K562 (cell line): Measurements from ENCODE around the gene MAGIX. TPM values are rescaled to one million over a fixed set of nuclear protein-coding genes. Genes with fewer than 3 reads are reported as not detected.
A peak's percentile ranks its signal among the peaks of the same experiment; 100 is the strongest.

Source experiments
- CHD1 ChIP-seq: fragments of 200-600 bp; sonication (generic); IDR thresholded peaks from one replicate; pipeline ENCODE4 v1.6.1; 2012; ENCODE audit warnings: mild to moderate bottlenecking, moderate library complexity, low read length, inconsistent platforms
- CHD2 ChIP-seq: IDR thresholded peaks from 2 replicates; pipeline ENCODE4 v1.6.1; 2011; ENCODE audit warnings: low read depth, low read length
- CHD4 ChIP-seq: fragments of 200-600 bp; sonication (generic); IDR thresholded peaks from 3 replicates; pipeline ENCODE4 v1.6.1; 2012; ENCODE audit warnings: low read depth, mild to moderate bottlenecking, mixed read lengths, low read length, inconsistent platforms; ENCODE audit not compliant: insufficient read depth, insufficient replicate concordance, poor library complexity, severe bottlenecking
- CTBP1 ChIP-seq: fragments of 450-650 bp; IDR thresholded peaks from 2 replicates; pipeline ENCODE4 v1.6.1; 2016; ENCODE audit warnings: borderline replicate concordance
- ELF2 ChIP-seq: fragments of 250-450 bp; sonication (Bioruptor Pico); IDR thresholded peaks from 2 replicates; pipeline ENCODE4 v1.5.0; 2021; ENCODE audit warnings: mild to moderate bottlenecking
- FUS ChIP-seq: fragments of 200-400 bp; formaldehyde crosslinking; optimal IDR thresholded peaks from 2 replicates; pipeline ENCODE3; 2017; ENCODE audit warnings: low read depth, low read length
- GTF3C2 ChIP-seq: IDR thresholded peaks from 3 replicates; pipeline ENCODE4 v1.6.1; 2011; ENCODE audit warnings: borderline replicate concordance, mild to moderate bottlenecking, moderate library complexity; ENCODE audit not compliant: insufficient read length; ENCODE audit errors: extremely low read depth
- MCM5 ChIP-seq: fragments of 450-650 bp; IDR thresholded peaks from 2 replicates; pipeline ENCODE4 v1.6.1; 2016; ENCODE audit warnings: low read depth
- MXD1 ChIP-seq: fragments of 250-450 bp; sonication (Bioruptor Pico); IDR thresholded peaks from 2 replicates; pipeline ENCODE4 v1.8.0; 2021; ENCODE audit warnings: borderline replicate concordance, mild to moderate bottlenecking, moderate library complexity; ENCODE audit not compliant: poor library complexity, severe bottlenecking
- RNF2 ChIP-seq: sonication (generic); IDR thresholded peaks from 2 replicates; pipeline ENCODE4 v1.6.1; 2016
- SLC30A9 ChIP-seq: fragments of 250-450 bp; sonication (Bioruptor Pico); IDR thresholded peaks from 2 replicates; pipeline ENCODE4 v1.8.0; 2022; ENCODE audit warnings: mild to moderate bottlenecking, moderate library complexity
- TAF1 ChIP-seq: IDR thresholded peaks from 2 replicates; pipeline ENCODE4 v1.6.1; 2011; ENCODE audit warnings: mild to moderate bottlenecking, low read length, moderate library complexity; ENCODE audit not compliant: insufficient read depth, control insufficient read depth, severe bottlenecking; ENCODE audit errors: extremely low read depth
- TAF9B ChIP-seq: fragments of 450-650 bp; IDR thresholded peaks from 2 replicates; pipeline ENCODE4 v1.6.1; 2018; ENCODE audit warnings: mild to moderate bottlenecking; ENCODE audit not compliant: partially characterized antibody
- ZBTB8A ChIP-seq: fragments of 450-650 bp; IDR thresholded peaks from 2 replicates; pipeline ENCODE4 v1.6.1; 2018; ENCODE audit warnings: mild to moderate bottlenecking, moderate library complexity; ENCODE audit not compliant: partially characterized antibody
- ZNF253 ChIP-seq: fragments of 250-450 bp; sonication (Bioruptor Pico); conservative IDR thresholded peaks from 2 replicates; pipeline ENCODE4 v1.6.1; 2021; ENCODE audit warnings: mild to moderate bottlenecking
- polyA plus RNA-seq, 8 experiments: library from polyadenylated mRNA; depleted of rRNA in 4 of 8; stranded (reverse) in 5 of 8; unstranded in 3 of 8; fragments of >200 nt; fragmentation: Nextera tagmentation in 2 of 8; fragmentation: Illumina TruSeq in 1 of 8; extraction: Ambion mirVana in 2 of 8; extraction: Trizol in 1 of 8; gene quantifications; 2 replicates each; pipeline versions ENCODE4 v1.2.1 to v1.2.3, GENCODE V29; 2011 to 2014; ENCODE audit warnings: inconsistent platforms in 1 of 8, missing spikeins in 1 of 8
- total RNA-seq, 7 experiments: library from RNA; depleted of rRNA in 6 of 7; stranded (reverse); fragments of >200 nt in 6 of 7; fragmentation: Illumina TruSeq in 2 of 7; extraction: Trizol in 2 of 7; gene quantifications; 2 replicates each; pipeline versions ENCODE4 v1.2.1 to v1.2.3, GENCODE V29; 2011 to 2021; ENCODE audit warnings: low replicate concordance in 1 of 7
- TF ChIP-seq, protein P1 (sequence below): fragments of 450-650 bp; IDR thresholded peaks from 2 replicates; pipeline ENCODE4 v1.6.1; 2016; ENCODE audit warnings: mild to moderate bottlenecking
- TF ChIP-seq, protein P2 (sequence below), 2 experiments: fragments of 450-650 bp in 1 of 2; sonication (generic) in 1 of 2; formaldehyde crosslinking in 1 of 2; IDR thresholded peaks in 1 of 2; conservative IDR thresholded peaks in 1 of 2; 2 replicates each; pipeline versions ENCODE4 v1.6.1 to v1.8.1; 2016 to 2023; ENCODE audit warnings: mild to moderate bottlenecking in 2 of 2, moderate library complexity in 2 of 2, inconsistent platforms in 1 of 2, missing genetic modification reagents in 1 of 2
- TF ChIP-seq, protein P3 (sequence below): fragments of 450-650 bp; IDR thresholded peaks from 2 replicates; pipeline ENCODE4 v1.6.1; 2018; ENCODE audit warnings: mild to moderate bottlenecking, low read depth; ENCODE audit not compliant: partially characterized antibody

The MAGIX gene
- total and polyA plus RNA-seq, 9 of the 15 experiments (the other 6 are each of a cell fraction or from before 2014, with no cell fraction given): 0.08 to 3.5 (median 0.47) TPM

DNA sequence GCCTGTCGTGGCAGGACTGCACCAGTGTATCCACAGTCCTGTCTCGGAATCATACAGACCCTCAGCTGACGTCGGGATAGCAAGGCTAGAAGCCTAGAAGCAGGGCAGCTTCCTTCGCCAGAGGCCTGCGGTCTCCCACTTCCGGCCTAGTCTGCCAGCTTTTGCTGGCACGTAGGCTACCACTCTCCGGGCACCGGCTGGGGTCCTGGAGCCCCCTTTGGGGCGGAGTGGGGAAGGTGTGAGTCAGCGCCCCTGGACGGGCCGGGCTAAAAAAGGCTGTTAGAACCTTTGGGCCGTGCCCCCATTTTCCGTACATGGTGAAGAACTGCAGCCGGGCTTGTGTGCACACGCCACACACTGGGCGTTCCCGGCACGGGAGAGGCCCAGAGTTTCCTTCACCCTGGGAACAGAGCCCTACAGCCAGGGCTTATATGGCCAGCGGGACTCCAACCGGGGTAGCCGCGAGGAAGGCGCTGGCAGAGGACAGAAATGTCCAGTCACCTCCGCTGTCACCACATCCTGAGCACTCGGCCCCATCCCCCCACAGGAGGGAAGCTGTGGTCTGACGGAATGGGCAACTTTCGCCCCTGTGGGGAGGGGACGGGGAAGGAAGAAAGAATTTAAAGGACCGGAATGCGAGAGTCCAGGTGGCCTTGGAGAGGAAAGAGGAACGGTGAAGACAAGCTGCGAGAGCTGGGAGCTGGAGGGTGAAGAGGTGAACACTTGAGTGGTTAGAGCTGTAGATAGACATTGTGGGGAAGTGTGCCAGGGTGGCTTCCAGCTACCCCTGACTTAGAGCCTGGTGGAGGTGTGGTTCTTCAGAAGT is 4.6 kb downstream of the MAGIX start (continued):
- peak; percentile 79 for TF ChIP-seq CTBP1
- no peak for TF ChIP-seq ELF2
- no peak for TF ChIP-seq FUS
- TF ChIP-seq MCM5: no peak
- TF ChIP-seq CHD4: no peak
- no peak for TF ChIP-seq CHD1
- TF ChIP-seq TAF1: peak; percentile 71
- peak; percentile 99 for TF ChIP-seq RNF2
- TF ChIP-seq, protein P1, sequence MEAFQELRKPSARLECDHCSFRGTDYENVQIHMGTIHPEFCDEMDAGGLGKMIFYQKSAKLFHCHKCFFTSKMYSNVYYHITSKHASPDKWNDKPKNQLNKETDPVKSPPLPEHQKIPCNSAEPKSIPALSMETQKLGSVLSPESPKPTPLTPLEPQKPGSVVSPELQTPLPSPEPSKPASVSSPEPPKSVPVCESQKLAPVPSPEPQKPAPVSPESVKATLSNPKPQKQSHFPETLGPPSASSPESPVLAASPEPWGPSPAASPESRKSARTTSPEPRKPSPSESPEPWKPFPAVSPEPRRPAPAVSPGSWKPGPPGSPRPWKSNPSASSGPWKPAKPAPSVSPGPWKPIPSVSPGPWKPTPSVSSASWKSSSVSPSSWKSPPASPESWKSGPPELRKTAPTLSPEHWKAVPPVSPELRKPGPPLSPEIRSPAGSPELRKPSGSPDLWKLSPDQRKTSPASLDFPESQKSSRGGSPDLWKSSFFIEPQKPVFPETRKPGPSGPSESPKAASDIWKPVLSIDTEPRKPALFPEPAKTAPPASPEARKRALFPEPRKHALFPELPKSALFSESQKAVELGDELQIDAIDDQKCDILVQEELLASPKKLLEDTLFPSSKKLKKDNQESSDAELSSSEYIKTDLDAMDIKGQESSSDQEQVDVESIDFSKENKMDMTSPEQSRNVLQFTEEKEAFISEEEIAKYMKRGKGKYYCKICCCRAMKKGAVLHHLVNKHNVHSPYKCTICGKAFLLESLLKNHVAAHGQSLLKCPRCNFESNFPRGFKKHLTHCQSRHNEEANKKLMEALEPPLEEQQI: no peak
- no peak for TF ChIP-seq ZNF253
- no peak for TF ChIP-seq TAF9B
- TF ChIP-seq, protein P2, sequence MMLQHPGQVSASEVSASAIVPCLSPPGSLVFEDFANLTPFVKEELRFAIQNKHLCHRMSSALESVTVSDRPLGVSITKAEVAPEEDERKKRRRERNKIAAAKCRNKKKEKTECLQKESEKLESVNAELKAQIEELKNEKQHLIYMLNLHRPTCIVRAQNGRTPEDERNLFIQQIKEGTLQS (IDR thresholded peaks at IDR 0.05): peak; percentile 43; the same call in 1 of the 2 replicates
- TF ChIP-seq, protein P2 (CRISPR knock-in tag; conservative IDR thresholded peaks at IDR 0.05): no peak
- TF ChIP-seq SLC30A9 (CRISPR knock-in tag): no peak
- no peak for TF ChIP-seq ZBTB8A
- TF ChIP-seq MXD1 (CRISPR knock-in tag): no peak
- no peak for TF ChIP-seq CHD2
- no peak for TF ChIP-seq GTF3C2
- TF ChIP-seq, protein P3, sequence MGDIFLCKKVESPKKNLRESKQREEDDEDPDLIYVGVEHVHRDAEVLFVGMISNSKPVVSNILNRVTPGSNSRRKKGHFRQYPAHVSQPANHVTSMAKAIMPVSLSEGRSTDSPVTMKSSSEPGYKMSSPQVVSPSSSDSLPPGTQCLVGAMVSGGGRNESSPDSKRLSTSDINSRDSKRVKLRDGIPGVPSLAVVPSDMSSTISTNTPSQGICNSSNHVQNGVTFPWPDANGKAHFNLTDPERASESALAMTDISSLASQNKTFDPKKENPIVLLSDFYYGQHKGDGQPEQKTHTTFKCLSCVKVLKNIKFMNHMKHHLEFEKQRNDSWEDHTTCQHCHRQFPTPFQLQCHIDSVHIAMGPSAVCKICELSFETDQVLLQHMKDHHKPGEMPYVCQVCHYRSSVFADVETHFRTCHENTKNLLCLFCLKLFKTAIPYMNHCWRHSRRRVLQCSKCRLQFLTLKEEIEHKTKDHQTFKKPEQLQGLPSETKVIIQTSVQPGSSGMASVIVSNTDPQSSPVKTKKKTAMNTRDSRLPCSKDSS: no peak
